SK-N-MC (cell line): ENCODE results near the gene SUN1.

Experiments
- EZH2 ChIP-seq: fragments of 200-600 bp; sonication (generic); IDR thresholded peaks from one replicate; pipeline ENCODE4 v1.6.1; 2017; ENCODE audit warnings: antibody characterized with exemption
- FOXP2 ChIP-seq: optimal IDR thresholded peaks from 2 replicates; pipeline ENCODE3; 2011; ENCODE audit warnings: mild to moderate bottlenecking, moderate library complexity; ENCODE audit not compliant: insufficient read depth; ENCODE audit errors: extremely low read length, control extremely low read depth
- POLR2AphosphoS5 ChIP-seq: IDR thresholded peaks from 2 replicates; pipeline ENCODE4 v1.6.1; 2012; ENCODE audit warnings: mild to moderate bottlenecking, low read depth, low read length, borderline replicate concordance

DNA sequence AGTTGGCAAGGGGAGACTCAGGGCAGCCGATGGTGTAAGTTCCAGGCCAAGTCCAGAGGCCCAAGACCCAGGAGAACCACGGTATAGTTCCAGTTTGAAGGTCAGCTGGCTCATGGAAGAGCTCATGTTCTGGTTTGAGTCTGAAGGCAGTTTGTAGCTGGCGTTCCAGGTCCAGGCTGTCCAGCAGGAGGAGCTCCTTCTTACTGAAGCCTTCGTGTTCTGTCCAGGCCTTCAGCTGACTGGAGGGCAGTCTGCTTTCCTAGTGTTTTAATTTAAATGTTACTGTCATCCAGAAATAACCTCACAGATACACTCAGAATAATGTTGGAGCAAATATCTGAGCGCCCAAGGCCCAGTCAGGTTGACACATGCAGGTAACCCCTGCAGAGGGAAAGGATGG lies 4.2 kb downstream of the SUN1 start:
- TF ChIP-seq EZH2 = no peak
- TF ChIP-seq POLR2AphosphoS5 = no peak
- TF ChIP-seq FOXP2 = no peak
